ENCODE data around the gene TNFSF12. TPM values are rescaled to one million over a fixed set of nuclear protein-coding genes. Genes with fewer than 3 reads are reported as not detected.

Gene TNFSF12
- total and polyA plus RNA-seq, 11 donors: 19.6 to 49.5 (median 35.1) TPM

GRCh38 chr17:7512824-7513540 is 35.9 kb upstream of the TNFSF12 start:
- H3K4me3 ChIP-seq: no peak overlapping the region
- no peak for TF ChIP-seq POLR2A (IDR thresholded peaks at IDR 0.05)
- TF ChIP-seq, protein P1, sequence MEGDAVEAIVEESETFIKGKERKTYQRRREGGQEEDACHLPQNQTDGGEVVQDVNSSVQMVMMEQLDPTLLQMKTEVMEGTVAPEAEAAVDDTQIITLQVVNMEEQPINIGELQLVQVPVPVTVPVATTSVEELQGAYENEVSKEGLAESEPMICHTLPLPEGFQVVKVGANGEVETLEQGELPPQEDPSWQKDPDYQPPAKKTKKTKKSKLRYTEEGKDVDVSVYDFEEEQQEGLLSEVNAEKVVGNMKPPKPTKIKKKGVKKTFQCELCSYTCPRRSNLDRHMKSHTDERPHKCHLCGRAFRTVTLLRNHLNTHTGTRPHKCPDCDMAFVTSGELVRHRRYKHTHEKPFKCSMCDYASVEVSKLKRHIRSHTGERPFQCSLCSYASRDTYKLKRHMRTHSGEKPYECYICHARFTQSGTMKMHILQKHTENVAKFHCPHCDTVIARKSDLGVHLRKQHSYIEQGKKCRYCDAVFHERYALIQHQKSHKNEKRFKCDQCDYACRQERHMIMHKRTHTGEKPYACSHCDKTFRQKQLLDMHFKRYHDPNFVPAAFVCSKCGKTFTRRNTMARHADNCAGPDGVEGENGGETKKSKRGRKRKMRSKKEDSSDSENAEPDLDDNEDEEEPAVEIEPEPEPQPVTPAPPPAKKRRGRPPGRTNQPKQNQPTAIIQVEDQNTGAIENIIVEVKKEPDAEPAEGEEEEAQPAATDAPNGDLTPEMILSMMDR (IDR thresholded peaks at IDR 0.05): no peak
- H3K9me3 ChIP-seq: no peaks in the 10 kb centered on the region
- H3K27me3 ChIP-seq: no peaks in the 10 kb centered on the region
- no peak for ATAC-seq
- H3K36me3 ChIP-seq: peaks cover 5 to 69% (median 66%) of the 10 kb centered on the region in 9 donors
- peaks cover 0 to 15% (median 0%) of the 10 kb centered on the region in 12 donors for H3K4me1 ChIP-seq
- no peak overlapping the region for H3K27ac ChIP-seq
- 87 to 90% (median 90%) methylated on average over 20 of the region's 20 CpGs for WGBS, 4 donors
- intact Hi-C loops (cut with DNase I): loop anchor here in 4 of 10 donors (5.0 to 10.0 kb wide), 3 partner anchors 44 to 158 kb away; partner anchors contain the start of genes SENP3 (in 2 of the 4), KCTD11 (in 1 of the 4), TMEM95 (in 1 of the 4) and TNFSF13 (in 1 of the 4)
- no peak for DNase-seq

DNA sequence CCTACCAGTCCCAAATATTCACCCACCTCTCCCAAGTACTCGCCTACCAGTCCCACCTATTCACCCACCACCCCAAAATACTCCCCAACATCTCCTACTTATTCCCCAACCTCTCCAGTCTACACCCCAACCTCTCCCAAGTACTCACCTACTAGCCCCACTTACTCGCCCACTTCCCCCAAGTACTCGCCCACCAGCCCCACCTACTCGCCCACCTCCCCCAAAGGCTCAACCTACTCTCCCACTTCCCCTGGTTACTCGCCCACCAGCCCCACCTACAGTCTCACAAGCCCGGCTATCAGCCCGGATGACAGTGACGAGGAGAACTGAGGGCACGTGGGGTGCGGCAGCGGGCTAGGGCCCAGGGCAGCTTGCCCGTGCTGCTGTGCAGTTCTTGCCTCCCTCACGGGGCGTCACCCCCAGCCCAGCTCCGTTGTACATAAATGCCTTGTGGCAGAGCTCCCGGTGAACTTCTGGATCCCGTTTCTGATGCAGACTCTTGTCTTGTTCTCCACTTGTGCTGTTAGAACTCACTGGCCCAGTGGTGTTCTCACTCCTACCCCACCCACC is 34.9 kb upstream of the TNFSF12 start:
- Histone ChIP-seq H3K27me3 (no peaks in the 10 kb centered on the region), H3K27ac (no peak overlapping the region), H3K4me1 (peaks cover 0 to 15% (median 0%) of the 10 kb centered on the region in 12 donors), H3K36me3 (peaks cover 3 to 60% (median 56%) of the 10 kb centered on the region in 9 donors), H3K4me3 (no peak overlapping the region), H3K9me3 (no peaks in the 10 kb centered on the region)
- intact Hi-C loops (cut with DNase I): loop anchor here (1.0 to 10.0 kb wide), 6 partner anchors 43 to 159 kb away; partner anchors contain the start of genes SENP3 (in 6 of the 10), TNFSF13 (in 3 of the 10), KCTD11 (in 1 of the 10) and TMEM95 (in 1 of the 10)
- ATAC-seq (peak in 1 of 4 donors; percentile 10), DNase-seq (no peak)
- no peak for TF ChIP-seq POLR2A (IDR thresholded peaks at IDR 0.05)
- TF ChIP-seq, protein P1 (IDR thresholded peaks at IDR 0.05): no peak
- 75 to 80% (median 78%) methylated on average over 17 of the region's 17 CpGs for WGBS, 4 donors

DNA sequence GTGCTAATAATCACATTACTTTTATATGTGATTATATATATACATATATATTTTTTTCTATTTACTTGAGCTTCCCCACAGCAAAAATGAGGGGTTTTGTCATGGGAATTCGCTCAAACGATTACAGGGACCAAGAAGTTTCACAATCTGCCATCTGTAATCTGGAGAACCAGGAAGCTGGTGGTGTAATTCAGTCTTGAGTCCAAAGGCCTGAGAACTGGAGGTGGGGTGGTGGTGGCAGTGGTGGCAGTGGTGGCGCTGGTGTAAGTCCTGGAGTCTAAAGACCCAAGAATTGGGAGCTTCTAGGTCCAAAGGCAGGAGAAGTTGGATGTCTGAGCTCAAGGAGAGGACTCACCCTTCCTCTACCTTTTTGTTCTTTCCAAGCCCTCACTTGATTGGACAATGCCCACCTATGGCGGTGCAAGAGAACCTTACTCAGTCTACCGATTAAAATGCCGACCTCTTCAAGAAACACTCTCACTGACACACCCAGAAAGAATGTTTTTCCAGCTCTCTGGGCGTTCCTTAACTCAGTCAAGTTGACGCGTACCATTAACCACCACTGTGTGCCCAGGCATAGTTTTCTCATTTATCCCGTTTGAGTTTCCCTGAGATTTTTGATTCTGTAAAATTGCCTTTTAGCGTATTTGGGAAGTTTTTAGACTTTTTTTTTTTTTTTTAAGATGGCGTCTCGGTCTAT is 32.8 kb upstream of the TNFSF12 start:
- Histone ChIP-seq H3K36me3 (peaks cover 3 to 39% (median 35%) of the 10 kb centered on the region in 9 donors), H3K27ac (no peak overlapping the region), H3K27me3 (no peaks in the 10 kb centered on the region), H3K9me3 (no peaks in the 10 kb centered on the region), H3K4me1 (peaks cover 0 to 15% (median 0%) of the 10 kb centered on the region in 12 donors), H3K4me3 (no peak overlapping the region)
- intact Hi-C loops (cut with DNase I): loop anchor here in 5 of 10 donors (2.0 to 10.0 kb wide), 4 partner anchors 41 to 161 kb away; partner anchors contain the start of genes TNFSF13 (in 3 of the 5), SENP3 (in 2 of the 5), KCTD11 (in 1 of the 5) and TMEM95 (in 1 of the 5)
- 86 to 92% (median 87%) methylated on average over 13 of the region's 13 CpGs for WGBS, 4 donors
- ATAC-seq: peak in 1 of 4 donors; percentile 21
- TF ChIP-seq POLR2A (IDR thresholded peaks at IDR 0.05): no peak
- TF ChIP-seq, protein P1 (IDR thresholded peaks at IDR 0.05): no peak
- no peak for DNase-seq

All from heart left ventricle (tissue), 16 donors.